HepG2 (cell line): ENCODE results near the gene ZDHHC6. TPM values are rescaled to one million over a fixed set of nuclear protein-coding genes. Genes with fewer than 3 reads are reported as not detected.

Experiments used
- ELF3 ChIP-seq: IDR thresholded peaks from 2 replicates; pipeline ENCODE4 v1.6.1; 2016; ENCODE audit warnings: missing genetic modification reagents, missing compliant biosample characterization
- HMG20A ChIP-seq: IDR thresholded peaks from 2 replicates; pipeline ENCODE4 v1.6.1; 2016; ENCODE audit warnings: borderline replicate concordance
- HMGA1 ChIP-seq: sonication (generic); formaldehyde crosslinking; conservative IDR thresholded peaks from 2 replicates; pipeline ENCODE4 v1.4.0; 2020; ENCODE audit warnings: missing genetic modification reagents
- KDM3A ChIP-seq: IDR thresholded peaks from 2 replicates; pipeline ENCODE4 v1.6.1; 2018; ENCODE audit warnings: low read depth, missing compliant biosample characterization
- KLF11 ChIP-seq: IDR thresholded peaks from 2 replicates; pipeline ENCODE4 v1.6.1; 2016; ENCODE audit warnings: missing compliant biosample characterization
- KLF12 ChIP-seq: sonication (generic); formaldehyde crosslinking; IDR thresholded peaks from 2 replicates; pipeline ENCODE4 v1.4.0; 2020; ENCODE audit warnings: missing genetic modification reagents, borderline replicate concordance
- MAFG ChIP-seq: sonication (generic); formaldehyde crosslinking; IDR thresholded peaks from 2 replicates; pipeline ENCODE4 v1.5.1; 2020; ENCODE audit warnings: mild to moderate bottlenecking, missing genetic modification reagents
- MTA1 ChIP-seq: sonication (generic); formaldehyde crosslinking; IDR thresholded peaks from 2 replicates; pipeline ENCODE4 v1.4.0; 2020; ENCODE audit warnings: missing genetic modification reagents, mild to moderate bottlenecking, borderline replicate concordance
- NFE2L1 ChIP-seq: sonication (generic); formaldehyde crosslinking; IDR thresholded peaks from 2 replicates; pipeline ENCODE4 v1.4.0; 2020; ENCODE audit warnings: missing genetic modification reagents, mild to moderate bottlenecking, borderline replicate concordance
- NR2F6 ChIP-seq, 2 experiments: IDR thresholded peaks; 2 replicates each; pipeline ENCODE4 v1.6.1; 2016; ENCODE audit warnings: antibody characterized with exemption in 1 of 2, mild to moderate bottlenecking in 1 of 2
- POGZ ChIP-seq: sonication (generic); formaldehyde crosslinking; IDR thresholded peaks from 2 replicates; pipeline ENCODE4 v1.4.0; 2020; ENCODE audit warnings: mild to moderate bottlenecking, missing genetic modification reagents
- RARA ChIP-seq: IDR thresholded peaks from 2 replicates; pipeline ENCODE4 v1.6.1; 2016; ENCODE audit warnings: missing genetic modification reagents, missing compliant biosample characterization
- RFXANK ChIP-seq: IDR thresholded peaks from 2 replicates; pipeline ENCODE4 v1.6.1; 2016
- SOX6 ChIP-seq, 2 experiments: fragments of 450-650 bp in 1 of 2; sonication (generic) in 1 of 2; formaldehyde crosslinking in 1 of 2; IDR thresholded peaks; 2 replicates each; pipeline versions ENCODE4 v1.4.0 to v1.6.1; 2017 to 2020; ENCODE audit warnings: antibody characterized with exemption in 1 of 2, mild to moderate bottlenecking in 1 of 2, missing genetic modification reagents in 1 of 2
- ZBTB21 ChIP-seq: sonication (generic); formaldehyde crosslinking; IDR thresholded peaks from 2 replicates; pipeline ENCODE4 v1.4.0; 2020; ENCODE audit warnings: missing genetic modification reagents
- ZMYM4 ChIP-seq: sonication (generic); formaldehyde crosslinking; IDR thresholded peaks from 2 replicates; pipeline ENCODE4 v1.8.1; 2023; ENCODE audit warnings: mild to moderate bottlenecking, missing genetic modification reagents
- ZNF460 ChIP-seq: sonication (generic); formaldehyde crosslinking; IDR thresholded peaks from 2 replicates; pipeline ENCODE4 v1.5.1; 2020; ENCODE audit warnings: missing genetic modification reagents, mild to moderate bottlenecking, borderline replicate concordance
- ZNF547 ChIP-seq: sonication (generic); formaldehyde crosslinking; IDR thresholded peaks from 2 replicates; pipeline ENCODE4 v1.5.1; 2020; ENCODE audit warnings: mild to moderate bottlenecking, missing genetic modification reagents
- ZNF563 ChIP-seq: sonication (generic); formaldehyde crosslinking; IDR thresholded peaks from 2 replicates; pipeline ENCODE4 v1.8.0; 2022; ENCODE audit warnings: mild to moderate bottlenecking, moderate library complexity, missing genetic modification reagents
- ZNF567 ChIP-seq: sonication (generic); formaldehyde crosslinking; IDR thresholded peaks from 2 replicates; pipeline ENCODE4 v1.8.1; 2023; ENCODE audit warnings: mild to moderate bottlenecking, missing genetic modification reagents, borderline replicate concordance
- ZNF572 ChIP-seq: sonication (generic); formaldehyde crosslinking; IDR thresholded peaks from 2 replicates; pipeline ENCODE4 v1.5.1; 2020; ENCODE audit warnings: mild to moderate bottlenecking, missing genetic modification reagents
- ZNF781 ChIP-seq: sonication (generic); formaldehyde crosslinking; IDR thresholded peaks from 2 replicates; pipeline ENCODE4 v1.5.1; 2020; ENCODE audit warnings: borderline replicate concordance, mild to moderate bottlenecking, missing genetic modification reagents; ENCODE audit errors: not compliant biosample characterization
- polyA plus RNA-seq, 8 experiments: library from polyadenylated mRNA; depleted of rRNA in 3 of 8; stranded (reverse) in 7 of 8; unstranded in 1 of 8; fragments of >200 nt; fragmentation: Illumina TruSeq in 4 of 8; extraction: Trizol in 4 of 8; gene quantifications; 2 replicates each; pipeline versions ENCODE4 v1.2.1 to v1.2.3, GENCODE V29; 2011 to 2016; ENCODE audit warnings: low read depth in 4 of 8, missing spikeins in 1 of 8, mixed read lengths in 1 of 8; ENCODE audit not compliant: insufficient read depth in 1 of 8
- total RNA-seq, 5 experiments: library from RNA; depleted of rRNA; stranded (reverse); fragments of >200 nt; fragmentation: Illumina TruSeq; extraction: Trizol; gene quantifications; 2 replicates each; pipeline ENCODE4 v1.2.3, GENCODE V29; 2016; ENCODE audit warnings: low read depth in 1 of 5
- TF ChIP-seq, protein P1 (sequence below): sonication (generic); formaldehyde crosslinking; IDR thresholded peaks from 2 replicates; pipeline ENCODE4 v1.5.1; 2020; ENCODE audit warnings: missing genetic modification reagents, mild to moderate bottlenecking, borderline replicate concordance
- TF ChIP-seq, protein P2 (sequence below): fragments of 450-650 bp; IDR thresholded peaks from 2 replicates; pipeline ENCODE4 v1.6.1; 2016
- TF ChIP-seq, protein P3 (sequence below): sonication (generic); formaldehyde crosslinking; IDR thresholded peaks from 2 replicates; pipeline ENCODE4 v1.5.0; 2020; ENCODE audit warnings: missing genetic modification reagents
- TF ChIP-seq, protein P4 (sequence below): IDR thresholded peaks from 2 replicates; pipeline ENCODE4 v1.6.1; 2016; ENCODE audit warnings: mild to moderate bottlenecking, missing biosample characterization, missing genetic modification reagents

ZDHHC6 gene
- total and polyA plus RNA-seq, 2 of the 13 experiments (the other 11 are each of a cell fraction or from before 2014, with no cell fraction given): 20.9 to 49.4 TPM

DNA sequence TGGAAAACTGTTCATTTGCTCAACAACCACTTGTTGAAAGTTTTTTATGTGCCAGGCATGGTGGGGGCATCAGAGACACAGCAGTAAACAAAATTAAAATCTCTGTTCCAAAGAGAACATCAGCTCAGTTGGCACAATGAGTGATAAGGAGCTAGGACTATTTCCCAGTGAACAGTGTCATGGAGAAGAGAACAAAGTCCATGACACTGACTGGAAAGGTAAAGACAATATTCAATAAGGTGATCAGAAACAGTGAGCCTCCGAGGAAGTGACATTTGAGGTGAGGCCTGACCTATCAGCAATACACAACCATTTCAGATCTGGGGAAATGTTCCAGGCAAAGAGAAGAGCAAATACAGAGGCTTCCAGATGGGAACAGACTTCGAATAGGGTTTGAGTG is 58.2 kb downstream of the ZDHHC6 start (continued):
- TF ChIP-seq ZNF563 (CRISPR knock-in tag) (no peak), ZNF572 (CRISPR knock-in tag) (no peak), ZNF460 (CRISPR knock-in tag) (no peak), ELF3 (peak; percentile 37; the same call in 1 of the 2 replicates), MAFG (CRISPR knock-in tag) (no peak), NR2F6 (IDR thresholded peaks at IDR 0.05) (0 out of 2 replicates have a peak, but pooled peaks have one; percentile 17), NR2F6 (CRISPR knock-in tag; IDR thresholded peaks at IDR 0.05) (0 out of 2 replicates have a peak, but pooled peaks have one; percentile 6), ZNF567 (CRISPR knock-in tag) (no peak), HMG20A (CRISPR knock-in tag) (peak; percentile 11; the same call in 1 of the 2 replicates), POGZ (CRISPR knock-in tag) (peak; percentile 64; the same call in 1 of the 2 replicates), KDM3A (CRISPR knock-in tag) (no peak), NFE2L1 (CRISPR knock-in tag) (no peak), RARA (CRISPR knock-in tag) (0 out of 2 replicates have a peak, but pooled peaks have one; percentile 14), RFXANK (CRISPR knock-in tag) (no peak), ZMYM4 (0 out of 2 replicates have a peak, but pooled peaks have one; percentile 17), KLF12 (CRISPR knock-in tag) (no peak), ZNF781 (CRISPR knock-in tag) (no peak), KLF11 (CRISPR knock-in tag) (no peak), HMGA1 (CRISPR knock-in tag) (no peak), ZNF547 (CRISPR knock-in tag) (no peak), MTA1 (CRISPR knock-in tag) (no peak), SOX6 (IDR thresholded peaks at IDR 0.05) (no peak), SOX6 (CRISPR knock-in tag; IDR thresholded peaks at IDR 0.05) (0 out of 2 replicates have a peak, but pooled peaks have one; percentile 12), ZBTB21 (CRISPR knock-in tag) (no peak)
- TF ChIP-seq, protein P1, sequence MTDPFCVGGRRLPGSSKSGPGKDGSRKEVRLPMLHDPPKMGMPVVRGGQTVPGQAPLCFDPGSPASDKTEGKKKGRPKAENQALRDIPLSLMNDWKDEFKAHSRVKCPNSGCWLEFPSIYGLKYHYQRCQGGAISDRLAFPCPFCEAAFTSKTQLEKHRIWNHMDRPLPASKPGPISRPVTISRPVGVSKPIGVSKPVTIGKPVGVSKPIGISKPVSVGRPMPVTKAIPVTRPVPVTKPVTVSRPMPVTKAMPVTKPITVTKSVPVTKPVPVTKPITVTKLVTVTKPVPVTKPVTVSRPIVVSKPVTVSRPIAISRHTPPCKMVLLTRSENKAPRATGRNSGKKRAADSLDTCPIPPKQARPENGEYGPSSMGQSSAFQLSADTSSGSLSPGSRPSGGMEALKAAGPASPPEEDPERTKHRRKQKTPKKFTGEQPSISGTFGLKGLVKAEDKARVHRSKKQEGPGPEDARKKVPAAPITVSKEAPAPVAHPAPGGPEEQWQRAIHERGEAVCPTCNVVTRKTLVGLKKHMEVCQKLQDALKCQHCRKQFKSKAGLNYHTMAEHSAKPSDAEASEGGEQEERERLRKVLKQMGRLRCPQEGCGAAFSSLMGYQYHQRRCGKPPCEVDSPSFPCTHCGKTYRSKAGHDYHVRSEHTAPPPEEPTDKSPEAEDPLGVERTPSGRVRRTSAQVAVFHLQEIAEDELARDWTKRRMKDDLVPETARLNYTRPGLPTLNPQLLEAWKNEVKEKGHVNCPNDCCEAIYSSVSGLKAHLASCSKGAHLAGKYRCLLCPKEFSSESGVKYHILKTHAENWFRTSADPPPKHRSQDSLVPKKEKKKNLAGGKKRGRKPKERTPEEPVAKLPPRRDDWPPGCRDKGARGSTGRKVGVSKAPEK (CRISPR knock-in tag): no peak
- TF ChIP-seq, protein P2, sequence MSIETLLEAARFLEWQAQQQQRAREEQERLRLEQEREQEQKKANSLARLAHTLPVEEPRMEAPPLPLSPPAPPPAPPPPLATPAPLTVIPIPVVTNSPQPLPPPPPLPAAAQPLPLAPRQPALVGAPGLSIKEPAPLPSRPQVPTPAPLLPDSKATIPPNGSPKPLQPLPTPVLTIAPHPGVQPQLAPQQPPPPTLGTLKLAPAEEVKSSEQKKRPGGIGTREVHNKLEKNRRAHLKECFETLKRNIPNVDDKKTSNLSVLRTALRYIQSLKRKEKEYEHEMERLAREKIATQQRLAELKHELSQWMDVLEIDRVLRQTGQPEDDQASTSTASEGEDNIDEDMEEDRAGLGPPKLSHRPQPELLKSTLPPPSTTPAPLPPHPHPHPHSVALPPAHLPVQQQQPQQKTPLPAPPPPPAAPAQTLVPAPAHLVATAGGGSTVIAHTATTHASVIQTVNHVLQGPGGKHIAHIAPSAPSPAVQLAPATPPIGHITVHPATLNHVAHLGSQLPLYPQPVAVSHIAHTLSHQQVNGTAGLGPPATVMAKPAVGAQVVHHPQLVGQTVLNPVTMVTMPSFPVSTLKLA: no peak
- TF ChIP-seq, protein P3, sequence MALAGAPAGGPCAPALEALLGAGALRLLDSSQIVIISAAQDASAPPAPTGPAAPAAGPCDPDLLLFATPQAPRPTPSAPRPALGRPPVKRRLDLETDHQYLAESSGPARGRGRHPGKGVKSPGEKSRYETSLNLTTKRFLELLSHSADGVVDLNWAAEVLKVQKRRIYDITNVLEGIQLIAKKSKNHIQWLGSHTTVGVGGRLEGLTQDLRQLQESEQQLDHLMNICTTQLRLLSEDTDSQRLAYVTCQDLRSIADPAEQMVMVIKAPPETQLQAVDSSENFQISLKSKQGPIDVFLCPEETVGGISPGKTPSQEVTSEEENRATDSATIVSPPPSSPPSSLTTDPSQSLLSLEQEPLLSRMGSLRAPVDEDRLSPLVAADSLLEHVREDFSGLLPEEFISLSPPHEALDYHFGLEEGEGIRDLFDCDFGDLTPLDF: no peak
- TF ChIP-seq, protein P4, sequence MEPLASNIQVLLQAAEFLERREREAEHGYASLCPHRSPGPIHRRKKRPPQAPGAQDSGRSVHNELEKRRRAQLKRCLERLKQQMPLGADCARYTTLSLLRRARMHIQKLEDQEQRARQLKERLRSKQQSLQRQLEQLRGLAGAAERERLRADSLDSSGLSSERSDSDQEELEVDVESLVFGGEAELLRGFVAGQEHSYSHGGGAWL (CRISPR knock-in tag): no peak
